ENCODE measurements around the gene GREB1. TPM values are rescaled to one million over a fixed set of nuclear protein-coding genes. Genes with fewer than 3 reads are reported as not detected.

Gene GREB1
- total and polyA plus RNA-seq, 2 donors (not counting 1 experiment from before 2014, with no cell fraction given): 0.04 to 0.39 TPM

DNA sequence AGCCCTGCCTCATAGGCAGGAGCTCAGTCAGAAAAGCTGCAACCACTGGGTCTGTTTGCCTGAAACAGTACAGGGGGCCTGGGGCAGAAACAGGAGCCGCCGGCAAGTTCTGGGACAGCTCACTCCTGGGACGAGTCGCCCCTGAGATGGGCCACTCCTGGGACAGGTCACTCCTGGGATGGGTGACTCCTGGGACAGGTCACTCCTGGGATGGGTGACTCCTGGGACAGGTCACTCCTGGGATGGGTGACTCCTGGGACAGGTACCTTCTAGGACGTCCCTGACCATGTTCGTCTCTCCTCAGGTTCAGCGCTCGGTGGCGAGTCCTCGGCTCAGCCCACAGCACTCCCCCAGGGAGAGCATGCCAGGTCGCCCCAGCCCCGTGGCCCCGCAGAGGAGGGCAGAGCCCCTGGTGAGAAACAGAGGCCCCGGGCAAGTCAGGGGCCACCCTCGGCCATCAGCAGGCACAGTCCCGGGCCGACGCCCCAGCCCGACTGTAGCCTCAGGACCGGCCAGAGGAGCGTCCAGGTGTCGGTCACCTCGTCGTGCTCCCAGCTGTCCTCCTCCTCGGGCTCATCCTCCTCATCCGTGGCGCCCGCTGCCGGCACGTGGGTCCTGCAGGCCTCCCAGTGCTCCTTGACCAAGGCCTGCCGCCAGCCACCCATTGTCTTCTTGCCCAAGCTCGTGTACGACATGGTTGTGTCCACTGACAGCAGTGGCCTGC is 84.3 kb downstream of the GREB1 start:
- Histone ChIP-seq H3K27me3 (replicated peaks in 1 of 4; ENCODE audit: control extremely low read depth in 1 of 4, control insufficient read depth in 3 of 4, insufficient read depth in 4 of 4, low read length in 3 of 4) (no peaks in the 10 kb centered on the region), H3K79me2 (ENCODE audit: control insufficient read depth, insufficient read depth, low read length) (no peaks in the 10 kb centered on the region), H3K9ac (ENCODE audit: low read length) (no peak overlapping the region), H4K20me1 (ENCODE audit: control insufficient read depth, insufficient read depth, low read length, poor library complexity, severe bottlenecking) (no peaks in the 10 kb centered on the region), H3K4me2 (replicated peaks; ENCODE audit: low read depth, low read length, poor library complexity, severe bottlenecking) (no peak overlapping the region), H3K27ac (ENCODE audit: low read length in 2 of 2) (no peak overlapping the region), H3K4me3 (ENCODE audit: control extremely low read depth in 1 of 5, extremely low read depth in 1 of 5, insufficient read depth in 1 of 5, low read depth in 2 of 5, low read length in 4 of 5) (no peak overlapping the region), H3K9me3 (ENCODE audit: control extremely low read depth in 1 of 3, control insufficient read depth in 2 of 3, insufficient read depth in 1 of 3, low read length in 2 of 3) (no peaks in the 10 kb centered on the region), H3K4me1 (ENCODE audit: control insufficient read depth in 2 of 2, insufficient read depth in 2 of 2, low read length in 2 of 2) (no peaks in the 10 kb centered on the region), H3K36me3 (replicated peaks in 1 of 2; ENCODE audit: control extremely low read depth in 1 of 2, control insufficient read depth in 1 of 2, extremely low read depth in 1 of 2, insufficient read depth in 2 of 2, low read length in 1 of 2) (no peaks in the 10 kb centered on the region), H2AFZ (ENCODE audit: insufficient read depth, low read depth, low read length, poor library complexity, severe bottlenecking) (no peak overlapping the region)
- intact Hi-C loops (cut with micrococcal nuclease): no loop called here
- ChIA-PET POLR2A (no interaction called here), CTCF (no interaction called here)
- DNase-seq (no peak), ATAC-seq (ENCODE audit: low read depth) (no peak)
- no peak overlapping the region for H3K27ac Mint-ChIP-seq
- 94% methylated on average over 33 of the region's 33 CpGs for WGBS (ENCODE audit: insufficient coverage)
- no peaks in the 10 kb centered on the region for H3K9me3 Mint-ChIP-seq (ENCODE audit: insufficient read depth)
- TF ChIP-seq, protein P1, sequence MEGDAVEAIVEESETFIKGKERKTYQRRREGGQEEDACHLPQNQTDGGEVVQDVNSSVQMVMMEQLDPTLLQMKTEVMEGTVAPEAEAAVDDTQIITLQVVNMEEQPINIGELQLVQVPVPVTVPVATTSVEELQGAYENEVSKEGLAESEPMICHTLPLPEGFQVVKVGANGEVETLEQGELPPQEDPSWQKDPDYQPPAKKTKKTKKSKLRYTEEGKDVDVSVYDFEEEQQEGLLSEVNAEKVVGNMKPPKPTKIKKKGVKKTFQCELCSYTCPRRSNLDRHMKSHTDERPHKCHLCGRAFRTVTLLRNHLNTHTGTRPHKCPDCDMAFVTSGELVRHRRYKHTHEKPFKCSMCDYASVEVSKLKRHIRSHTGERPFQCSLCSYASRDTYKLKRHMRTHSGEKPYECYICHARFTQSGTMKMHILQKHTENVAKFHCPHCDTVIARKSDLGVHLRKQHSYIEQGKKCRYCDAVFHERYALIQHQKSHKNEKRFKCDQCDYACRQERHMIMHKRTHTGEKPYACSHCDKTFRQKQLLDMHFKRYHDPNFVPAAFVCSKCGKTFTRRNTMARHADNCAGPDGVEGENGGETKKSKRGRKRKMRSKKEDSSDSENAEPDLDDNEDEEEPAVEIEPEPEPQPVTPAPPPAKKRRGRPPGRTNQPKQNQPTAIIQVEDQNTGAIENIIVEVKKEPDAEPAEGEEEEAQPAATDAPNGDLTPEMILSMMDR (IDR thresholded peaks at IDR 0.05): no peak
- TF ChIP-seq EZH2 (IDR thresholded peaks at IDR 0.05; ENCODE audit: borderline replicate concordance, insufficient read depth, low read depth, low read length, poor library complexity, severe bottlenecking): no peak
- H3K27me3 Mint-ChIP-seq: no peaks in the 10 kb centered on the region
- no peak overlapping the region for H3K4me3 Mint-ChIP-seq
- H3K4me1 Mint-ChIP-seq: no peaks in the 10 kb centered on the region

DNA sequence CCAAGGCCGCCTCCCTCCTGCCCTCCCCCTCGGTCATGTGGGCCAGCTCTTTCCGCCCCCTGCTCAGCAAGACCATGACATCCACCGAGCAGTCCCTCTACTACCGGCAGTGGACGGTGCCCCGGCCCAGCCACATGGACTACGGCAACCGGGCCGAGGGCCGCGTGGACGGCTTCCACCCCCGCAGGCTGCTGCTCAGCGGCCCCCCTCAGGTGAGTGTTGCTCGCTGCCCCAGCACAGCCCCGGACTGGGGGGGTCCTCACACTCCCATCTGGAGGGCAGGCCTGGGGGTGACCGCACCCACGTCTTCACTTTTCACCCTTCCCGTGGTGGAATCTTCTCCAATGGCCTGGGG is 84.8 kb downstream of the GREB1 start:
- ChIA-PET CTCF (no interaction called here), POLR2A (no interaction called here)
- H3K4me3 Mint-ChIP-seq: no peak overlapping the region
- ATAC-seq (ENCODE audit: low read depth) (no peak), DNase-seq (no peak)
- Histone ChIP-seq H3K4me1 (ENCODE audit: control insufficient read depth in 2 of 2, insufficient read depth in 2 of 2, low read length in 2 of 2) (no peaks in the 10 kb centered on the region), H3K36me3 (replicated peaks in 1 of 2; ENCODE audit: control extremely low read depth in 1 of 2, control insufficient read depth in 1 of 2, extremely low read depth in 1 of 2, insufficient read depth in 2 of 2, low read length in 1 of 2) (no peaks in the 10 kb centered on the region), H2AFZ (ENCODE audit: insufficient read depth, low read depth, low read length, poor library complexity, severe bottlenecking) (no peak overlapping the region), H3K9me3 (ENCODE audit: control extremely low read depth in 1 of 3, control insufficient read depth in 2 of 3, insufficient read depth in 1 of 3, low read length in 2 of 3) (no peaks in the 10 kb centered on the region), H3K4me2 (replicated peaks; ENCODE audit: low read depth, low read length, poor library complexity, severe bottlenecking) (no peak overlapping the region), H3K27ac (ENCODE audit: low read length in 2 of 2) (no peak overlapping the region), H3K27me3 (replicated peaks in 1 of 4; ENCODE audit: control extremely low read depth in 1 of 4, control insufficient read depth in 3 of 4, insufficient read depth in 4 of 4, low read length in 3 of 4) (no peaks in the 10 kb centered on the region), H4K20me1 (ENCODE audit: control insufficient read depth, insufficient read depth, low read length, poor library complexity, severe bottlenecking) (no peaks in the 10 kb centered on the region), H3K9ac (ENCODE audit: low read length) (no peak overlapping the region), H3K79me2 (ENCODE audit: control insufficient read depth, insufficient read depth, low read length) (no peaks in the 10 kb centered on the region), H3K4me3 (ENCODE audit: control extremely low read depth in 1 of 5, extremely low read depth in 1 of 5, insufficient read depth in 1 of 5, low read depth in 2 of 5, low read length in 4 of 5) (no peak overlapping the region)
- no peak for TF ChIP-seq EZH2 (IDR thresholded peaks at IDR 0.05; ENCODE audit: borderline replicate concordance, insufficient read depth, low read depth, low read length, poor library complexity, severe bottlenecking)
- TF ChIP-seq, protein P1 (IDR thresholded peaks at IDR 0.05): no peak
- peaks cover 3% of the 10 kb centered on the region for H3K27me3 Mint-ChIP-seq
- no peaks in the 10 kb centered on the region for H3K4me1 Mint-ChIP-seq
- 91% methylated on average over 20 of the region's 20 CpGs for WGBS (ENCODE audit: insufficient coverage)
- no peaks in the 10 kb centered on the region for H3K9me3 Mint-ChIP-seq (ENCODE audit: insufficient read depth)
- intact Hi-C loops (cut with micrococcal nuclease): no loop called here
- no peak overlapping the region for H3K27ac Mint-ChIP-seq

All from B cell (primary cell).